ENCODE results near the gene NPFFR2.

GRCh38 chr4:72112514-72113156, 80.8 kb downstream of the NPFFR2 start:
- TF ChIP-seq CTCF (conservative IDR thresholded peaks at IDR 0.05; ENCODE audit: low read length) (no peak), EZH2phosphoT487 (IDR thresholded peaks at IDR 0.05; ENCODE audit: borderline replicate concordance) (no peak)
